PC-9 (cell line): Measurements from ENCODE around the gene CARS2. TPM values are rescaled to one million over a fixed set of nuclear protein-coding genes. Genes with fewer than 3 reads are reported as not detected.

Experiments used
- BruUV-seq: library from RNA; stranded (reverse); fragments of 400-500 nt; replicated peaks from 2 replicates; lab custom pipeline; 2021; lab: Mats Ljungman, UMichigan
- CTCF ChIA-PET: fragments of 300-600 bp; sonication (Branson Sonifier 250); formaldehyde crosslinking; loops from one replicate; lab custom pipeline; 2022; ENCODE audit warnings: antibody characterized with exemption; lab: Charles Lee
- POLR2A ChIA-PET: fragments of 300-600 bp; sonication (Branson Sonifier 250); formaldehyde crosslinking; loops from one replicate; lab custom pipeline; 2022; ENCODE audit warnings: antibody characterized with exemption; ENCODE audit not compliant: unreplicated experiment; lab: Charles Lee
- DNase-seq, 2 experiments: peaks; one replicate each; pipeline versions ENCODE4 v3.0.0 to v3.0.0-alpha.2; 2015 to 2022; ENCODE audit warnings: mixed read lengths in 1 of 2
- H2AFZ ChIP-seq: fragments of 200-600 bp; sonication (generic); 2 replicates; pipeline ENCODE4 v1.8.1; 2017; ENCODE audit warnings: antibody characterized with exemption
- H3F3A ChIP-seq: fragments of 200-600 bp; sonication (generic); 2 replicates; pipeline ENCODE4 v1.8.1; 2017; ENCODE audit warnings: antibody characterized with exemption, mild to moderate bottlenecking, low read depth; ENCODE audit not compliant: insufficient read depth
- H3K27ac ChIP-seq: fragments of 200-600 bp; sonication (generic); 2 replicates; pipeline ENCODE4 v1.6.1; 2016; ENCODE audit warnings: mixed run types
- H3K27me3 ChIP-seq: fragments of 200-600 bp; sonication (generic); 2 replicates; pipeline ENCODE4 v1.6.1; 2016; ENCODE audit warnings: low read depth, mixed run types; ENCODE audit not compliant: insufficient read depth
- H3K36me3 ChIP-seq: fragments of 200-600 bp; sonication (generic); 2 replicates; pipeline ENCODE4 v1.6.1; 2016; ENCODE audit warnings: low read depth, mixed run types
- H3K4me1 ChIP-seq: fragments of 200-600 bp; sonication (generic); replicated peaks from 2 replicates; pipeline ENCODE4 v1.6.1; 2016; ENCODE audit warnings: mixed run types; ENCODE audit not compliant: insufficient read depth
- H3K4me2 ChIP-seq: fragments of 200-600 bp; sonication (generic); 2 replicates; pipeline ENCODE4 v1.6.1; 2017; ENCODE audit warnings: mixed run types
- H3K4me3 ChIP-seq: fragments of 200-600 bp; sonication (generic); 2 replicates; pipeline ENCODE4 v1.6.1; 2016; ENCODE audit warnings: mixed run types
- H3K79me2 ChIP-seq: fragments of 200-600 bp; sonication (generic); 2 replicates; pipeline ENCODE4 v1.6.1; 2017; ENCODE audit warnings: low read depth, mixed run types
- H3K9me2 ChIP-seq: fragments of 200-600 bp; sonication (generic); 2 replicates; pipeline ENCODE4 v1.8.1; 2017; ENCODE audit warnings: mild to moderate bottlenecking; ENCODE audit not compliant: insufficient read depth
- H3K9me3 ChIP-seq: fragments of 200-600 bp; sonication (generic); 2 replicates; pipeline ENCODE4 v1.8.1; 2016; ENCODE audit warnings: low read depth; ENCODE audit not compliant: insufficient read depth
- H4K20me1 ChIP-seq: fragments of 200-600 bp; sonication (generic); 2 replicates; pipeline ENCODE4 v1.8.1; 2017; ENCODE audit not compliant: insufficient read depth
- EZH2 ChIP-seq: fragments of 200-600 bp; sonication (generic); IDR thresholded peaks from 2 replicates; pipeline ENCODE4 v1.8.0; 2017; ENCODE audit warnings: antibody characterized with exemption, low read depth
- intact Hi-C: fragments of 100-400 bp; cut with micrococcal nuclease; formaldehyde crosslinking; loops from one replicate; pipeline ENCODE4 v1.10.0; 2022; ENCODE audit not compliant: unreplicated experiment
- total RNA-seq: library from RNA; stranded (reverse); gene quantifications from 2 replicates; pipeline ENCODE4 v1.2.3, GENCODE V29; 2021
- TF ChIP-seq, protein P1 (sequence below): fragments of 200-600 bp; sonication (generic); conservative IDR thresholded peaks from 2 replicates; pipeline ENCODE4 v1.6.1; 2017; ENCODE audit warnings: mixed run types, antibody characterized with exemption, mild to moderate bottlenecking, moderate library complexity

The CARS2 gene
- total RNA-seq, 1 experiment from 2014 or later = 67.0 TPM

DNA sequence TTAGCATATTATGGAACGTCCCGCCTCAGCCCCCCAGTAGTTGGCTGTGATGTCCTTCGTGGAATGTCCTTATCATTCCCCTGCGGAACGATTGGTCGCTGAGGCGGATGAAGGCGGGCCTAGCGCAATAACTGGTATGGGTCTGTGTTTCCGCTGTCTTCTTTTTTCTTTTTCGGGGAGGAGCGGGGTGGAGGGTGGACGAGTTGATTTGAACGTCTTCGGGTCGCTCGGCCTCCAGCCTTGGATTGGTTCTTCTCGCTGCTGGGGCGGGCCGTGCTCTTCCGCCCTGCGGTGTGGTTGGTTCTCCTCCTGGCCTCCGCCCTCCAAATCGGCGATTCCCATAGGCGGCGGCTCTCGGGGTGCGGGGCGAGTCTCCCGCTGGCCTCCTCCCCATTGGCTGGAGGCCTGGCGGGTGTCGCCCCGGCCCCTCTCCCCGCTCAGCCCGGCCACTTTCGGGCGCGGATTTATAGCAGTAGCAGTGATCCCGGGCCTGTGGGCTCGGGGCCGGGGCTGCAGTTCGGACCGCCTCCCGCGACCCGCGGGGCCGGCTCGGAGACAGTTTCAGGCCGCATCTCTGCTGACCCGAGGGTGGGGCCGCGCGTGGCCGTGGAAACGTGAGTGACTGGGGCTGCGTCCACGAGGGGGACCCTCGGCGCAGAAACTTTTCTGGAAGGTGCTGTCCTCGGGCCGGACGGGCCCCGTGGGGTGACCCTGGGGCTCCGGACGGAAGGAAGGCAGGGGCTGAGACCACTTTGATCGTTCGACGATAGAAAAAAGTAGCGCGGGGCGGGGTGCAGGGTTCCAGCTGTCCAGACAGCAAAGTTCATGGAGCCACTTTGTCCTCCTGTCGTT is 9.7 kb upstream of the CARS2 start:
- H4K20me1 ChIP-seq = peaks cover 25% of the 10 kb centered on the region
- intact Hi-C loops = loop anchor here (1.0 to 10.0 kb wide), 7 partner anchors 102 to 1471 kb away; no protein-coding TSS in a partner anchor
- peaks cover 17% of the 10 kb centered on the region for H3F3A ChIP-seq
- peak overlapping the region; percentile 95 for H3K4me3 ChIP-seq
- peaks cover 68% of the 10 kb centered on the region for H3K79me2 ChIP-seq
- no peaks in the 10 kb centered on the region for H3K36me3 ChIP-seq
- TF ChIP-seq, protein P1, sequence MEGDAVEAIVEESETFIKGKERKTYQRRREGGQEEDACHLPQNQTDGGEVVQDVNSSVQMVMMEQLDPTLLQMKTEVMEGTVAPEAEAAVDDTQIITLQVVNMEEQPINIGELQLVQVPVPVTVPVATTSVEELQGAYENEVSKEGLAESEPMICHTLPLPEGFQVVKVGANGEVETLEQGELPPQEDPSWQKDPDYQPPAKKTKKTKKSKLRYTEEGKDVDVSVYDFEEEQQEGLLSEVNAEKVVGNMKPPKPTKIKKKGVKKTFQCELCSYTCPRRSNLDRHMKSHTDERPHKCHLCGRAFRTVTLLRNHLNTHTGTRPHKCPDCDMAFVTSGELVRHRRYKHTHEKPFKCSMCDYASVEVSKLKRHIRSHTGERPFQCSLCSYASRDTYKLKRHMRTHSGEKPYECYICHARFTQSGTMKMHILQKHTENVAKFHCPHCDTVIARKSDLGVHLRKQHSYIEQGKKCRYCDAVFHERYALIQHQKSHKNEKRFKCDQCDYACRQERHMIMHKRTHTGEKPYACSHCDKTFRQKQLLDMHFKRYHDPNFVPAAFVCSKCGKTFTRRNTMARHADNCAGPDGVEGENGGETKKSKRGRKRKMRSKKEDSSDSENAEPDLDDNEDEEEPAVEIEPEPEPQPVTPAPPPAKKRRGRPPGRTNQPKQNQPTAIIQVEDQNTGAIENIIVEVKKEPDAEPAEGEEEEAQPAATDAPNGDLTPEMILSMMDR = no peak
- TF ChIP-seq EZH2 = no peak
- ChIA-PET POLR2A (interaction anchor here (0.5 to 1.0 kb wide), 16 partner anchors 10 to 1838 kb away, joined by 3 to 17 read pairs (median 7); partner anchors contain the start of genes CARS2, NAXD and RAB20), CTCF (interaction anchor here (0.6 kb wide), 1 partner anchor 230 kb away, joined by 5 read pairs; no protein-coding TSS in a partner anchor)
- H3K27ac ChIP-seq = peak overlapping the region; percentile 48
- BruUV-seq = TSS peak; percentile 46
- no peaks in the 10 kb centered on the region for H3K9me3 ChIP-seq
- peak overlapping the region; percentile 98 for H3K4me2 ChIP-seq
- no peaks in the 10 kb centered on the region for H3K9me2 ChIP-seq
- peaks cover 28% of the 10 kb centered on the region for H3K4me1 ChIP-seq
- H2AFZ ChIP-seq = peak overlapping the region; percentile 89
- no peaks in the 10 kb centered on the region for H3K27me3 ChIP-seq
- DNase-seq = peak; percentile 97 to 100

DNA sequence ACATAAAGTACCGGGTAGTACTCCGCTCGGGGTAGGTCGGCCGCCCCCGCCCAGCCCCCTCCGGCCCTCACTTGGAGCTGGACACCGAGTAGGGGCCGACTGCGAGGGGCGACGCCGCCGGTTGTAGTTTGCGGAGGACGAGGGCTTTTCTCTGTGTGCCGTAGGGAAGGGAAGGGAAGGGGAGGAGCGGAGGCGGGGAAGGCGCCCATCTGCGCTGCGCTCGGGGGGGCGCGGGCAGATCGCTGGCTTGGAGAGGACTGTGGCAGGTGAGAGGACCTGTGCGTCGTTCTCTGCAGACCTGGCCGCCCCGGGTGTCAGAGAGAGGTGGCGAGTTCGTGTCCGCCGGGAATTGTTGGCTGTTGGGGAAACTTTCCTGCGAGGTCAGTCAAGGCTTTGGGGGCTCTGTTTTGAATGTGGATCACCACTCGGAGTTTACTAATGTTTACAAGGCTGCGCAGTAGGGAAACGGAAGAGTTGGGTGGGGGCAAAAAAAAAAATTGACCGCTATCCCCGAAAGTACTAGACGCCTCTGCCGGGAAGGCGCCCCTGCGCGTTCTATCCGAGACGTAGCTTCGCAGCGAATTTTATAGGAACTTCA is 9.0 kb upstream of the CARS2 start:
- TSS peak; percentile 85 for BruUV-seq
- peaks cover 31% of the 10 kb centered on the region for H3K4me1 ChIP-seq
- H3K36me3 ChIP-seq = no peaks in the 10 kb centered on the region
- H3K9me2 ChIP-seq = no peaks in the 10 kb centered on the region
- H3K27ac ChIP-seq = peak overlapping the region; percentile 48
- peak overlapping the region; percentile 89 for H3K4me3 ChIP-seq
- DNase-seq = no peak
- peak overlapping the region; percentile 82 for H3K4me2 ChIP-seq
- ChIA-PET CTCF (interaction anchor here (0.6 kb wide), 1 partner anchor 230 kb away, joined by 5 read pairs; no protein-coding TSS in a partner anchor), POLR2A (interaction anchor here (0.5 to 1.0 kb wide), 16 partner anchors 9 to 1839 kb away, joined by 3 to 17 read pairs (median 7); partner anchors contain the start of genes CARS2, NAXD and RAB20)
- peaks cover 63% of the 10 kb centered on the region for H3K79me2 ChIP-seq
- H4K20me1 ChIP-seq = peaks cover 25% of the 10 kb centered on the region
- peak overlapping the region; percentile 73 for H2AFZ ChIP-seq
- intact Hi-C loops = loop anchor here (1.0 to 10.0 kb wide), 8 partner anchors 102 to 1470 kb away; no protein-coding TSS in a partner anchor
- H3K27me3 ChIP-seq = no peaks in the 10 kb centered on the region
- peaks cover 17% of the 10 kb centered on the region for H3F3A ChIP-seq
- H3K9me3 ChIP-seq = no peaks in the 10 kb centered on the region
- no peak for TF ChIP-seq EZH2
- TF ChIP-seq, protein P1 = 0 out of 2 replicates have a peak, but pooled peaks have one; percentile 40
